Frontal cortex (tissue), 4 donors: Measurements from ENCODE around the gene PBX1. TPM values are rescaled to one million over a fixed set of nuclear protein-coding genes. Genes with fewer than 3 reads are reported as not detected.

Source experiments
- DNase-seq, 2 donors: peaks; one replicate each; pipeline ENCODE4 v3.0.0; 2012; ENCODE audit warnings: low spot score in 2 of 2
- FAIRE-seq: peaks from 2 replicates; lab custom pipeline; 2012; peaks lifted over from hg19 to GRCh38; lab: Jason Lieb, UNC
- total RNA-seq: library from RNA; depleted of rRNA; stranded (reverse); fragments of >200 nt; gene quantifications from one replicate; pipeline ENCODE4 v1.2.3, GENCODE V29; 2014
- donor health status: control.
- donor health status: control.
- donor health status: control.

Gene PBX1
- total RNA-seq, 1 donor from 2014 or later = 197 TPM

DNA sequence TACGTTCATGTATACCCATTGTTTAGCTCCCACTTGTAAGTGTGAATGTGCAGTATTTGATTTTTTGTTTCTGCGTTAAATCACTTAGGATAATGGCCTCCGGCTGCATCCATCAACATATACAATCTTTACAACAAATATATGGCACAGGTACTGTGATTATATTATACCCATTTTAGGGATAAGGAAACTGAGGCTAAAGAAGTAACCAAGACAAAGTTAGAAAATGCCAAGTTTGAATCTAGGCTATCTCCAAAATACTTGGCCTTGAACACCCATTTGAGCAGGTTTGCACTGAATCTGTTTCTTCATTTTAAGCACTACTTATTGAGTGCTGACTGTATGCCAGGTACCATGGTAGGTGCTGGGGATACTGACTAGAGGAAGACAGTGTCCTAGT, 149.6 kb downstream of the PBX1 start:
- DNase-seq (no peak), FAIRE-seq (no peak)

- no peak for DNase-seq
- no peak for FAIRE-seq
Observed at GRCh38 chr1:164709126-164709525, 150.1 kb downstream of the PBX1 start.

DNA sequence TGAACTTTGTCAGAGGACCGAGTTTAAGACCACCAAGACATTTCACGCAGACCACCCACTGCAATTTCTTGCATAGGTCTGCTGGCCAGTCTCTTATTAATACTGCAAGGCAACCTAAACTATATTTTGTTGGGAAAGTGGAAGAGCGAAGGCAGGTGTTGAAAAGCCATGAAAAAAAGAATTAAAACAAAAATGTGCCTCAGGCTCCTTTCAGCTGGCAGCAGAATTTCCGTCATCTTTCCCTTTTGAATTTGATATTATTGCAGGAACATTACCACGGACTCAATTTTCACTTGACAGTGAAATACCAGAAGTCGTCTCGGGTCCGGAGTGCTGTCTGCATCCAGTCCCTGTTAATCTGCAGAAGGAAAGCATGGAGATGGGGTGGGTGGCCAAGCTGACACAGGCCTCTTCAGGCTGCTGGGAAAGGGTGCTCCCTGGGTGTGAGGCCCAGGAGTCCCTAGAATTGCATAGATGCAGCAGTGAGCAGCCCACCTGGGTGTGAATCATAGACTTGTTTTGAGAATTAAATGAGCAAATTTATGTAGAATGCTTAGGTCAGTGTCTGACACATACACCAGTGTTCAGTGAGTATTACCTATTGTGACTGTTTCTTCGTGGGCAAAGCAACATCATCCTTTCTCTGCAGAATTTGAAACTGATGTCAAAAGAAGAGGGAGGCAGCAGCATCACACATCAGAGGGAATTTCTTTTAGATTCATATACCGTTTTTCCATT, 150.7 kb downstream of the PBX1 start:
- FAIRE-seq = no peak

GRCh38 chr1:164712131-164713036, 153.4 kb downstream of the PBX1 start:
- no peak for DNase-seq
- no peak for FAIRE-seq

More for the DNA sequence above, 150.7 kb downstream of the PBX1 start:
- DNase-seq = no peak

GRCh38 chr1:164713456-164714207, 154.6 kb downstream of the PBX1 start:
- DNase-seq = no peak

DNA sequence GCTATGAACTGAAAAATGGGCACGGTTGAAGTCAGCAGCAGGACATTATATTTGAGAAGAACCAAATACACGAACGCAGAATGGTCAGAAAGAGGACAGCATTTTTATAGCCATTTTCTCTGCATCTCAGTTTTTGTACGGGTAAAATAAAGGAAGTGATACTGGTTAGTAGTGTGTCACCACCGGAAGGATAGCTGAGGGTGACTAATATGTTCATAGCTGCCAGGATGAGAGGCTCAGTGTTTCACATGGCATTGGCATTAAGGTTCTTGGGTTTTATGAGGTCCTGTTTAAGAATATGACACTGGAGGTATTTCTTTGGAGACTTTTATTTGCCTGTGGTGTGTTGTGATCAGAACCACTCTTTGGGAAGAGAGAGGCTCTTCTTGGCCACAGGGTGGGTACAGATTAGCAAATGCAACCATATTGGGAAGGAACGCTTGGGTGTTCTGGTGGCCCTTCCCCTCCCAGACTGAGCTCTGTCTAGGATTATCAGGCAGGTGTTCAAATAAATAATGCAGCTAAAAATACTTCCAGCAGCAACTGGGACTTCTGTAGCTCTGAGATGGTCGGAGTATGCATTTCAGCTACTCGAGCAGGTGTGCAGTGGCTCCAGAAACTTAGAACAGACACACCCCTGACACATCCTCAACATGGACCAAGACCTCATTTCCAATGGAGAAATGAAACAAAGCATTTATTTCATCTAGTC, 158.2 kb downstream of the PBX1 start:
- FAIRE-seq (no peak), DNase-seq (no peak)

More at GRCh38 chr1:164713456-164714207, 154.6 kb downstream of the PBX1 start:
- FAIRE-seq = no peak

GRCh38 chr1:164718821-164719220, 159.8 kb downstream of the PBX1 start:
- FAIRE-seq (no peak), DNase-seq (no peak)

DNA sequence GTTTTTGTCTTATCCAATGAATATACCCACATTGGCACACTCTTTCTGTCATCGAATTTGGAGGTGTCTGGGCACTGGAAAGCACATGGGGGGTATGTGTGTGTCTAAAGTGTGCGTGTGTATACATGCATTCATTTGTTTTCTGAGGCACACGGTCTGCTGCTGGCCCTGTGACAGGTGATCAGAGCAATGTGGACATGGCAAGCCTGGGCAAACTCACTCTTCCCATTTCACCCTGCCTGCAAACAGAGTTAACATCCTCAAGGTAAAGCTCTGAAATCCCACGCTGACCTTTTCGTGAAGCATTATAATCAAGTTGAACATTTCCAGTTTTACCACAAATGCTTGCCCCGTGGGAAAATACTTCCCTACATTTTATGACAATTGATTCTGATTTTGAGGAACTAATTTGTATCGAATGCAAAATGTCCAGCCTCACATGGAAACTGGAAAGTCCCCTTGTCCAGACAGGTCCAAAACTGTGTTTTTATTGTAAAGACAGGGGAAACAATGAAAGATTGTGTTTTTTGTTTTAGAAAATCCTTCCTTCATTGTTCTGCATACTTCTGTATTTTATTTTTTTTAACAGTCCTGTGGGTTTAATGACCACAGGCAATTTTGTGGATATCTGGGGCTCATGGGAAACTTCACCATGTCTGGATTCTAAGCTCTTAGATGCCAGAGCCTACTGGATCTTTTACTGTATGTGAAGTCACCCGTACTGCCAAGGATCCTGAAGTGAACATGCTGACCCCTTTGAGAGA, 160.9 kb downstream of the PBX1 start:
- no peak for FAIRE-seq
- no peak for DNase-seq

GRCh38 chr1:164720440-164721227, 161.7 kb downstream of the PBX1 start:
- DNase-seq (no peak), FAIRE-seq (no peak)

DNA sequence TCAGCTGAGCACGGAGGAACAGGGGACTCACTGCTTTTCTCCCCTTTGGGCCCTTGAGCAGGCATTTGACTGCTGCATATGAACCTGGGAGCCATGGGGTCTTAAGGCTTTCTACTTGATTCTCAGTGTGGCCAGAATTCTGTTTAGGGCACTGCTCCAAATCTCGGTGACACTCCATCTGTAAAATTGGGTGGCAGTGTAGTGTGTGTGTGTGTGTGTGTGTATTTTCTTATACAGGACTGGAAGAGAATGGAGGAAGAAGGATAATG, 162.2 kb downstream of the PBX1 start:
- FAIRE-seq = no peak
- DNase-seq = no peak

DNA sequence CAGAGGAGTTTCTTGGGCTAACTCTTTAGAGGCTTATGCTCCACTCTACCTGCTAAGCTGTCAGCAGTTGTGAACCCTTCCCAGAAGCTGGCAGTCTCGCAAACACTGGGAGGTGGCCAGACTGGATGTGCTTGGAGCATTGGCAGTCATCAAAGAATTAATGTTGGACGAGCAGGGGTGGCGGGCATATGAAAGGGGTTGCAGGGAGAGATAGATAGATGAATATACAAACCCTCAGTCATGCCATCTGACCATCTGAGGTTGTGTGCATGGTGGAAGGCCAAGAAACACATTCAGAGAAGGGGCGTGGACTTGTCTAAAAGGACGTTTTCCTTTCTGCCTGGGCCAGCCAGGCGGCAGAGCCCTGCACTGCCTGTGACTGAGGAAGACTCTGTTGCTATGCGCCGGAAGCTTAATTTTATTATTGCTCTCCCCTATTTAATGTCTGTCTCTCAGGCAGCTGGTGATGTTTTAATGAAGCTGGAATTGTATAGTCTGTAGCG, 164.4 kb downstream of the PBX1 start:
- no peak for FAIRE-seq
- DNase-seq = no peak

DNA sequence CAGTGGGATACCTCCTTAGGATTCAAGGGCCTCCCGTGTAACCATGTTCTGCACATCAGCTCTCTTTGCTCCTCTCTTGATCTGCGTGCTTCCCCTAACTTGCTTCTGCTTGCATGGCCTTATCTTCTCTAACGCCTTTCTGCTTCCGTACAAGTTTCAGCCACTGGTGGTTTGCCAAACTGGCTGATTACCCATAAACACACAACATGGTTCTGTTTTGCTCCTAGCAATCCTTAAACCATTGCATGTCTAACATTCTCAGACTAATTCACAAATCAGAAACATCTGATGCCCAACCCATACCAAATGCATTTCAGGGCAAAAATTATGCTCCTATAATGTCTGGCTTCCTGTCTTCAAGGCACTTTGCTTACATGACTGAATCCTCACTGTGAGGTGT, 166.4 kb downstream of the PBX1 start:
- FAIRE-seq = no peak
- DNase-seq = no peak

- DNase-seq (no peak), FAIRE-seq (no peak)
Observed at GRCh38 chr1:164726235-164726634, 167.3 kb downstream of the PBX1 start.

GRCh38 chr1:164728719-164729118, 169.7 kb downstream of the PBX1 start:
- FAIRE-seq (no peak), DNase-seq (no peak)

GRCh38 chr1:164731161-164731876, 172.3 kb downstream of the PBX1 start:
- no peak for DNase-seq
- no peak for FAIRE-seq

DNA sequence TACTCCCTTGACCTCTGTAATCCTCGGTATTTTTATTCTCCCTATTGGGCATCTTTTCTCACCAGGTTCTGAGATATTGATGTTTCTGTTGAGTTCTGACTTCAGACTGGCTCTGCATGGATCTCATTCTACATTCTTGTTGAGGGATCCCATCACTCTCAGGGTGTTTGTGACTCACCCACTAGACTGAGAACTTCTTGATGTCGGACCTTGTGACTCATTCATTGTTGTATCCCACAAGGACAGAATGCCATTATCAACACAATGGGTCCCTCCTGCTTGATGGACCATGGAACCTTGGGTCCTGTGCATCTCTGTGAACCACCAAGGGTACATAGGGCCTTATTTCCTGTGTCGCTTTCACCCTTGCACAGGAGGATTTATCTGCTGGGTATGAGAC, 174.1 kb downstream of the PBX1 start:
- FAIRE-seq (no peak), DNase-seq (no peak)

DNA sequence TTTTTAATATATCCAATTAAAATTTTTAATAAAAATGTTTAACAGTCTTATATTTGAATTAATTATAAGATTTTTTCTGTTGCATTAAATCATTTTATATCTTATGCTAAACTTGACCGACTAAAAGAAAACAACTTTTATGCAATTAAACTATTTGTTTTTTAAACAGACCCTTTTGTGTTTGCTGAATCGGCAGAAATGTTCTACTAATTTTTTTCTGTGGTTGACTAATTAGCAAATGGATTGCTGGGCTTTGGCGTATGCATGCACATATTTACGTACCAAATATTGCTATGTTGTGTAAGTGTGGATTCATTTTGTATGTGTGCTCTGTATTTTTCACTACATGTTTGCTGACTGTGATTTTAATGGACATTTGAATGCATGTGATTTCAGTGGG, 174.8 kb downstream of the PBX1 start:
- no peak for DNase-seq

More for the DNA sequence above, 174.8 kb downstream of the PBX1 start:
- peak; percentile 85 for FAIRE-seq
